ENCODE results near the gene UBA52.
"Not testable (repeated sequence)": the region's sequence is repeated elsewhere in the genome, so short reads cannot be mapped to it uniquely, and the experiment has no call there.

The UBA52 gene

GRCh38 chr19:18571564-18572344 is at the start of gene UBA52:
Gene UBA52, plus strand, starts transcription at chr19:18571857. Its CDS starts 1,444 bp downstream, at chr19:18573301.
- H3K4me1 ChIP-seq (ENCODE audit: control insufficient read depth, insufficient read depth, low read length, unreplicated experiment) = peaks cover 11% of the 10 kb centered on the region
- H3K79me2 ChIP-seq (ENCODE audit: control insufficient read depth, insufficient read depth, low read length, unreplicated experiment) = peaks cover 23% of the 10 kb centered on the region
- H2AFZ ChIP-seq (ENCODE audit: low read length, unreplicated experiment) = no peak within 1 kb of the TSS
- H3K36me3 ChIP-seq (ENCODE audit: insufficient read depth, low read length) = peaks cover 11% of the 10 kb centered on the region; the same call in 1 of the 2 replicates
- peak within 1 kb of the TSS; percentile 60 for H3K27ac ChIP-seq (ENCODE audit: low read depth, low read length)
- H3K4me3 ChIP-seq (ENCODE audit: low read depth, low read length) = peak within 1 kb of the TSS; percentile 87
- H3K27me3 ChIP-seq (ENCODE audit: insufficient read depth, low read length) = no peaks in the 10 kb centered on the region

GRCh38 chr19:18522124-18522861 is 49.4 kb upstream of the UBA52 start:
- Histone ChIP-seq H3K4me1 (ENCODE audit: control insufficient read depth, insufficient read depth, low read length, unreplicated experiment) (peaks cover 6% of the 10 kb centered on the region), H2AFZ (ENCODE audit: low read length, unreplicated experiment) (no peak overlapping the region), H3K79me2 (ENCODE audit: control insufficient read depth, insufficient read depth, low read length, unreplicated experiment) (peaks cover 44% of the 10 kb centered on the region), H3K27ac (ENCODE audit: low read depth, low read length) (peak overlapping the region; percentile 96), H3K36me3 (ENCODE audit: insufficient read depth, low read length) (no peaks in the 10 kb centered on the region), H3K27me3 (ENCODE audit: insufficient read depth, low read length) (no peaks in the 10 kb centered on the region), H3K4me3 (ENCODE audit: low read depth, low read length) (peak overlapping the region; percentile 88)

GRCh38 chr19:18522862-18523440 is 48.7 kb upstream of the UBA52 start:
- Histone ChIP-seq H3K79me2 (ENCODE audit: control insufficient read depth, insufficient read depth, low read length, unreplicated experiment) (peaks cover 39% of the 10 kb centered on the region), H3K4me3 (ENCODE audit: low read depth, low read length) (peak overlapping the region; percentile 71)
- not testable (repeated sequence) for H2AFZ ChIP-seq (ENCODE audit: low read length, unreplicated experiment); H3K27me3 ChIP-seq (ENCODE audit: insufficient read depth, low read length); H3K4me1 ChIP-seq (ENCODE audit: control insufficient read depth, insufficient read depth, low read length, unreplicated experiment); H3K27ac ChIP-seq (ENCODE audit: low read depth, low read length); H3K36me3 ChIP-seq (ENCODE audit: insufficient read depth, low read length)

GRCh38 chr19:18523841-18524240 is 47.8 kb upstream of the UBA52 start:
- peaks cover 6% of the 10 kb centered on the region for H3K4me1 ChIP-seq (ENCODE audit: control insufficient read depth, insufficient read depth, low read length, unreplicated experiment)
- H3K79me2 ChIP-seq (ENCODE audit: control insufficient read depth, insufficient read depth, low read length, unreplicated experiment) = peaks cover 30% of the 10 kb centered on the region
- no peaks in the 10 kb centered on the region for H3K27me3 ChIP-seq (ENCODE audit: insufficient read depth, low read length)
- H3K4me3 ChIP-seq (ENCODE audit: low read depth, low read length) = no peak overlapping the region
- no peak overlapping the region for H3K27ac ChIP-seq (ENCODE audit: low read depth, low read length)
- no peaks in the 10 kb centered on the region for H3K36me3 ChIP-seq (ENCODE audit: insufficient read depth, low read length)
- no peak overlapping the region for H2AFZ ChIP-seq (ENCODE audit: low read length, unreplicated experiment)

GRCh38 chr19:18526316-18526715 is 45.3 kb upstream of the UBA52 start:
- H2AFZ ChIP-seq (ENCODE audit: low read length, unreplicated experiment) = no peak overlapping the region
- H3K4me1 ChIP-seq (ENCODE audit: control insufficient read depth, insufficient read depth, low read length, unreplicated experiment) = no peaks in the 10 kb centered on the region
- H3K27ac ChIP-seq (ENCODE audit: low read depth, low read length) = no peak overlapping the region
- H3K36me3 ChIP-seq (ENCODE audit: insufficient read depth, low read length) = no peaks in the 10 kb centered on the region
- no peak overlapping the region for H3K4me3 ChIP-seq (ENCODE audit: low read depth, low read length)
- peaks cover 6% of the 10 kb centered on the region for H3K79me2 ChIP-seq (ENCODE audit: control insufficient read depth, insufficient read depth, low read length, unreplicated experiment)
- no peaks in the 10 kb centered on the region for H3K27me3 ChIP-seq (ENCODE audit: insufficient read depth, low read length)

- H3K36me3 ChIP-seq (ENCODE audit: insufficient read depth, low read length) = no peaks in the 10 kb centered on the region
- no peak overlapping the region for H3K27ac ChIP-seq (ENCODE audit: low read depth, low read length)
- no peak overlapping the region for H3K4me3 ChIP-seq (ENCODE audit: low read depth, low read length)
- H3K79me2 ChIP-seq (ENCODE audit: control insufficient read depth, insufficient read depth, low read length, unreplicated experiment) = no peaks in the 10 kb centered on the region
- H3K4me1 ChIP-seq (ENCODE audit: control insufficient read depth, insufficient read depth, low read length, unreplicated experiment) = no peaks in the 10 kb centered on the region
- no peak overlapping the region for H2AFZ ChIP-seq (ENCODE audit: low read length, unreplicated experiment)
- H3K27me3 ChIP-seq (ENCODE audit: insufficient read depth, low read length) = no peaks in the 10 kb centered on the region
Measured at GRCh38 chr19:18529782-18530181, 41.9 kb upstream of the UBA52 start.

GRCh38 chr19:18531485-18531884 is 40.2 kb upstream of the UBA52 start:
- Histone ChIP-seq H3K4me1 (ENCODE audit: control insufficient read depth, insufficient read depth, low read length, unreplicated experiment) (no peaks in the 10 kb centered on the region), H3K27me3 (ENCODE audit: insufficient read depth, low read length) (no peaks in the 10 kb centered on the region), H3K79me2 (ENCODE audit: control insufficient read depth, insufficient read depth, low read length, unreplicated experiment) (no peaks in the 10 kb centered on the region), H3K27ac (ENCODE audit: low read depth, low read length) (no peak overlapping the region), H2AFZ (ENCODE audit: low read length, unreplicated experiment) (no peak overlapping the region), H3K4me3 (ENCODE audit: low read depth, low read length) (no peak overlapping the region), H3K36me3 (ENCODE audit: insufficient read depth, low read length) (peaks cover 4% of the 10 kb centered on the region; the same call in 1 of the 2 replicates)

GRCh38 chr19:18532168-18532890 is 39.3 kb upstream of the UBA52 start:
- H3K79me2 ChIP-seq (ENCODE audit: control insufficient read depth, insufficient read depth, low read length, unreplicated experiment) = no peaks in the 10 kb centered on the region
- H3K4me1 ChIP-seq (ENCODE audit: control insufficient read depth, insufficient read depth, low read length, unreplicated experiment) = no peaks in the 10 kb centered on the region
- no peaks in the 10 kb centered on the region for H3K27me3 ChIP-seq (ENCODE audit: insufficient read depth, low read length)
- no peak overlapping the region for H2AFZ ChIP-seq (ENCODE audit: low read length, unreplicated experiment)
- H3K36me3 ChIP-seq (ENCODE audit: insufficient read depth, low read length) = peaks cover 4% of the 10 kb centered on the region; the same call in 1 of the 2 replicates
- no peak overlapping the region for H3K27ac ChIP-seq (ENCODE audit: low read depth, low read length)
- no peak overlapping the region for H3K4me3 ChIP-seq (ENCODE audit: low read depth, low read length)

GRCh38 chr19:18533058-18533457 is 38.6 kb upstream of the UBA52 start:
- no peaks in the 10 kb centered on the region for H3K27me3 ChIP-seq (ENCODE audit: insufficient read depth, low read length)
- H3K79me2 ChIP-seq (ENCODE audit: control insufficient read depth, insufficient read depth, low read length, unreplicated experiment) = no peaks in the 10 kb centered on the region
- no peak overlapping the region for H2AFZ ChIP-seq (ENCODE audit: low read length, unreplicated experiment)
- peaks cover 4% of the 10 kb centered on the region; the same call in 1 of the 2 replicates for H3K36me3 ChIP-seq (ENCODE audit: insufficient read depth, low read length)
- no peaks in the 10 kb centered on the region for H3K4me1 ChIP-seq (ENCODE audit: control insufficient read depth, insufficient read depth, low read length, unreplicated experiment)
- H3K4me3 ChIP-seq (ENCODE audit: low read depth, low read length) = no peak overlapping the region
- H3K27ac ChIP-seq (ENCODE audit: low read depth, low read length) = no peak overlapping the region

GRCh38 chr19:18536475-18536874 is 35.2 kb upstream of the UBA52 start:
- Histone ChIP-seq H3K36me3 (ENCODE audit: insufficient read depth, low read length) (peaks cover 9% of the 10 kb centered on the region; the same call in 1 of the 2 replicates), H3K27ac (ENCODE audit: low read depth, low read length) (no peak overlapping the region), H3K4me1 (ENCODE audit: control insufficient read depth, insufficient read depth, low read length, unreplicated experiment) (no peaks in the 10 kb centered on the region), H3K27me3 (ENCODE audit: insufficient read depth, low read length) (no peaks in the 10 kb centered on the region), H3K79me2 (ENCODE audit: control insufficient read depth, insufficient read depth, low read length, unreplicated experiment) (peaks cover under 1% of the 10 kb centered on the region), H3K4me3 (ENCODE audit: low read depth, low read length) (no peak overlapping the region), H2AFZ (ENCODE audit: low read length, unreplicated experiment) (no peak overlapping the region)
